ENCODE results near the gene CNTNAP2.

GRCh38 chr7:148340438-148341280 is 2224.1 kb downstream of the CNTNAP2 start:
- TF ChIP-seq POLR2A (IDR thresholded peaks at IDR 0.05): no peak
- TF ChIP-seq, protein P1, sequence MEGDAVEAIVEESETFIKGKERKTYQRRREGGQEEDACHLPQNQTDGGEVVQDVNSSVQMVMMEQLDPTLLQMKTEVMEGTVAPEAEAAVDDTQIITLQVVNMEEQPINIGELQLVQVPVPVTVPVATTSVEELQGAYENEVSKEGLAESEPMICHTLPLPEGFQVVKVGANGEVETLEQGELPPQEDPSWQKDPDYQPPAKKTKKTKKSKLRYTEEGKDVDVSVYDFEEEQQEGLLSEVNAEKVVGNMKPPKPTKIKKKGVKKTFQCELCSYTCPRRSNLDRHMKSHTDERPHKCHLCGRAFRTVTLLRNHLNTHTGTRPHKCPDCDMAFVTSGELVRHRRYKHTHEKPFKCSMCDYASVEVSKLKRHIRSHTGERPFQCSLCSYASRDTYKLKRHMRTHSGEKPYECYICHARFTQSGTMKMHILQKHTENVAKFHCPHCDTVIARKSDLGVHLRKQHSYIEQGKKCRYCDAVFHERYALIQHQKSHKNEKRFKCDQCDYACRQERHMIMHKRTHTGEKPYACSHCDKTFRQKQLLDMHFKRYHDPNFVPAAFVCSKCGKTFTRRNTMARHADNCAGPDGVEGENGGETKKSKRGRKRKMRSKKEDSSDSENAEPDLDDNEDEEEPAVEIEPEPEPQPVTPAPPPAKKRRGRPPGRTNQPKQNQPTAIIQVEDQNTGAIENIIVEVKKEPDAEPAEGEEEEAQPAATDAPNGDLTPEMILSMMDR (IDR thresholded peaks at IDR 0.05): no peak

All from testis (tissue), 2 donors.